Activated T-helper 1 cell treated with anti-CD3 and anti-CD28 coated beads, Interleukin-12 subunit alpha, Interleukin-12 subunit beta, Interleukin-2, Interleukin-4 antibody, amounts not matched to agents 30 ng/mL and 10 ng/mL and 1 ng/mL, durations not matched to agents 14 hours and 24 hours and 36 hours (primary cell): ENCODE results near the gene LCTL. TPM values are rescaled to one million over a fixed set of nuclear protein-coding genes. Genes with fewer than 3 reads are reported as not detected.
"Not testable (repeated sequence)": the region's sequence is repeated elsewhere in the genome, so short reads cannot be mapped to it uniquely, and the experiment has no call there.

Experiments used
- DNase-seq: peaks from one replicate; pipeline ENCODE4 v3.0.0; 2021; ENCODE audit warnings: low spot score
- H3K27ac Mint-ChIP-seq: one replicate; pipeline ENCODE4 v1.8.0; 2021; ENCODE audit warnings: mild to moderate bottlenecking, mixed read lengths
- H3K27me3 Mint-ChIP-seq: one replicate; pipeline ENCODE4 v1.8.0; 2022; ENCODE audit warnings: mild to moderate bottlenecking, moderate library complexity, mixed read lengths; ENCODE audit not compliant: insufficient read depth
- H3K36me3 Mint-ChIP-seq: one replicate; pipeline ENCODE4 v1.8.0; 2021; ENCODE audit warnings: low read depth, mixed read lengths
- H3K4me1 Mint-ChIP-seq: one replicate; pipeline ENCODE4 v1.8.0; 2021; ENCODE audit warnings: low read depth, mixed read lengths
- H3K4me3 Mint-ChIP-seq: one replicate; pipeline ENCODE4 v1.8.0; 2021; ENCODE audit warnings: mild to moderate bottlenecking, moderate library complexity, mixed read lengths
- H3K9me3 Mint-ChIP-seq: one replicate; pipeline ENCODE4 v1.8.0; 2021; ENCODE audit warnings: mixed read lengths
- intact Hi-C: fragments of 100-400 bp; cut with micrococcal nuclease; formaldehyde crosslinking; loops from one replicate; pipeline ENCODE4 v1.15.1; 2024
- total RNA-seq: library from RNA; stranded (reverse); gene quantifications from 2 replicates; pipeline ENCODE4 v1.2.3, GENCODE V29; 2022

The LCTL gene
- total RNA-seq, 1 donor from 2014 or later: not detected

DNA sequence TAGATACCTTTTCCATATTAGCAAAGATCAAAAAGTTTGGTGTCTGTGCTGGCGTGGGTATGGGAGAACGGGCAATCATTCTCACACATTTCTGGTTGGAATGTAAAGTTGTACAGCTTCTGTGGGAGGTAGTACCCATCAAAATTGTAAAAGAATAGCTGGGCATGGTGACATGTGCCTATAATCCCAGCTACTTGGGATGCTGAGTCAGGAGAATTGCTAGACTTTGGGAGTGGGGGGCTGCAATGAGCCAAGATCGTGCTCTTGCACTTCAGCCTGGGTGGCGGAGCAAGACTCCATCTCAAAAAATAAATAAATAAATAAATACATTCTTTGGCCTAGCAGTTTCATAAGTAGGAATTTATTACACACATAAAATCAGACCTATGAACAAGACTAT is 22.9 kb downstream of the LCTL start:
- no peak overlapping the region for H3K4me3 Mint-ChIP-seq
- peaks cover 5% of the 10 kb centered on the region for H3K4me1 Mint-ChIP-seq
- intact Hi-C loops: no loop called here
- DNase-seq: no peak
- H3K27me3 Mint-ChIP-seq: no peaks in the 10 kb centered on the region
- no peak overlapping the region for H3K27ac Mint-ChIP-seq
- no peaks in the 10 kb centered on the region for H3K9me3 Mint-ChIP-seq
- H3K36me3 Mint-ChIP-seq: peaks cover 33% of the 10 kb centered on the region

DNA sequence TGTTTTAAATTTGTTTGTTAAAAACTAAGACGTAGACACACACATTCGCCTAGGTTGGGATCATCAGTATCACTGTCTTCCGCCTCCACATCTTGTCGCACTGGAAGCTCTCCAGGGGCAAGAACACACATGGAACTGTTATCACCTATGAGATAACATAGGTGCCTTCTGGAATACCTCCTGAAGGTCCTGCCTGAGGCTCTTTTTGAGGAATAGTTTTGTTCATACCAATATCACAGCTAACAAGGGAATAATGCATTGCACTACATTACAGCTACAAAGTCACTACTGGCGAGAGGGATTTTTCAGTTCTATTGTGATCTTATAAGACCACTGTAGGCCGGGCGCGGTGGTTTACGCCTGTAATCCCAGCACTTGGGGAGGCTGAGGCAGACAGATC is 30.7 kb downstream of the LCTL start:
- no peaks in the 10 kb centered on the region for H3K27me3 Mint-ChIP-seq
- intact Hi-C loops: no loop called here
- no peaks in the 10 kb centered on the region for H3K9me3 Mint-ChIP-seq
- no peaks in the 10 kb centered on the region for H3K4me1 Mint-ChIP-seq
- no peak overlapping the region for H3K4me3 Mint-ChIP-seq
- DNase-seq: no peak
- H3K36me3 Mint-ChIP-seq: peaks cover 25% of the 10 kb centered on the region
- H3K27ac Mint-ChIP-seq: no peak overlapping the region

DNA sequence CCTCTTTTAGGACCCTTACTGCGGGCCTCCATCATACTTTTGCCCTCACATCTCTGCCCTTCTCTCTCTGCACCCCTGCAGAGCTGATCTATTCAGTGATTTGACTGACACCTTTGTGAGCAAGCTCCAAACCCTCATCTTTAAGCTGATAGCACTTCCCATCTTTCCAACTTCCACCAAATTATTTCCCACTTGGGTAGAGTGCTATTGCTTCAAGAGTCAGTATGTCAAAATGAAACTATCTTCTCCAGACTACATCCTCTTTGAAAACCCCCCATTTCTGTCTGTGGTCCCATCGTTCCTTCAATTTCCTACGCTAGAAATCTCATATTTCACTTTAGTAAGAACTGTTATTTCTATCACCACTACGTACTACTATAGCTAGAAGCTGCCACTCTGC is 41.0 kb downstream of the LCTL start:
- Mint-ChIP-seq H3K4me3 (no peak overlapping the region), H3K27me3 (no peaks in the 10 kb centered on the region), H3K4me1 (peaks cover 10% of the 10 kb centered on the region), H3K27ac (no peak overlapping the region), H3K9me3 (no peaks in the 10 kb centered on the region), H3K36me3 (peaks cover 31% of the 10 kb centered on the region)
- no peak for DNase-seq
- intact Hi-C loops: no loop called here

DNA sequence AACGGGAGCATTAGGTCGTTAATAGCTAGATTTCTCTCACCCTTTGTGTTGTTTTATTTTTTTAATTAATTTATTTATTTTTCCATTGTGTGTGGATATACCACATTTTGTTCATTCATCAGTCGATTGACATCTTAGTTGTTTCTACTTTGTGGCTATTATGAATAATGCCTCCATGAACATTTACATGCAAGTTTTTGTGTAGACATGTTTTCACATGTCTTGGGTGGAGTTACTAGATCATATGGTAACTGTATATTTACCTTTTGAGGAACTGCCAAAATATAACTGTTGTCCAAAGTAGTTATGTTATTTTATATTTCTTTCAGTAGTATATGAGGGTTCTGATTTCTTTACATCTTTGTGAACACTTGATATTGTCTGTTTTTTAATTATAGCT is 41.9 kb downstream of the LCTL start:
- peaks cover 10% of the 10 kb centered on the region for H3K4me1 Mint-ChIP-seq
- no peaks in the 10 kb centered on the region for H3K27me3 Mint-ChIP-seq
- no peak for DNase-seq
- peaks cover 28% of the 10 kb centered on the region for H3K36me3 Mint-ChIP-seq
- no peaks in the 10 kb centered on the region for H3K9me3 Mint-ChIP-seq
- no peak overlapping the region for H3K4me3 Mint-ChIP-seq
- H3K27ac Mint-ChIP-seq: no peak overlapping the region
- intact Hi-C loops: no loop called here

DNA sequence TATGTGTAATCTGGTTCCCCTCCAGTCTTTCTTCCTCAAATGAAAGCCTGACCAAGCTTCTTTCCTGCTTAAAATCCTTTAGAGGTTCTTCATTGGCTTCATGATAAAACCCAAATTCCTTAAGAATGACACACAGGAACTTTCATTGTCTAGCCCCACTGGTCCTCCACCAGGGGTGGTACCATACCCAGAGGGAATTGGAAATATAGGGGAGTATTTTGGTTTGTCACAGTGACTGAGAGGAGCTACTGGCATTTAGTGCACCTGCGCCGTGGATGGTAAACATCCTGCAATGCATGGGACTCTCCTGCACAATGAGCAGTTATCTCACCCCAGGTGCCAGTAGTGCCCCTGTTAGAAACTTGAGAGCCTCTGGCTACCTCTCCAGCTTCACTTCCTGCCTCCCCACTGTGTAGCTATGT is 49.9 kb downstream of the LCTL start:
- intact Hi-C loops: no loop called here
- DNase-seq: no peak
- Mint-ChIP-seq H3K36me3 (peaks cover 24% of the 10 kb centered on the region), H3K27me3 (no peaks in the 10 kb centered on the region), H3K4me1 (peaks cover 6% of the 10 kb centered on the region), H3K27ac (peak overlapping the region; percentile 42), H3K9me3 (no peaks in the 10 kb centered on the region), H3K4me3 (no peak overlapping the region)

DNA sequence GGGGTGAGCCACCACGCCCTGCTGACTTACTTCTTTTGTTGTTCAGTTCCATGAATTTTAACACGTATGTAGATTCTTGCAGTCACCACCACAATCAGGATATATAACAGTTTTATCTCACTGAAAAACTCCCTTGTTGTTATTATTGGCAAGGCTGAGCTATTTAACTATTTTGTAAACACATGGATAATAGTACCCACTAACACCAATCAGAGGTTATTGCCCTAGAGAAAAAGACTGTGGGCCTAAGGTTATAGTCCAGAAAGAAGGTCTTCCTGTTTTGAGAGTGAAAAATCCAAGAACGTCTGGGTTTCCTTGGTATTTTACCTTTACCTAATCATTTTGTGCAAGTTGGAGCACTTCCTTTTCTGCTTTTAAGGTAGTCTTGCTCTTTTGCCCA is 51.2 kb downstream of the LCTL start:
- Mint-ChIP-seq H3K9me3 (no peaks in the 10 kb centered on the region), H3K36me3 (peaks cover 24% of the 10 kb centered on the region), H3K27ac (no peak overlapping the region), H3K27me3 (no peaks in the 10 kb centered on the region), H3K4me3 (no peak overlapping the region), H3K4me1 (peaks cover 6% of the 10 kb centered on the region)
- no peak for DNase-seq
- intact Hi-C loops: no loop called here

DNA sequence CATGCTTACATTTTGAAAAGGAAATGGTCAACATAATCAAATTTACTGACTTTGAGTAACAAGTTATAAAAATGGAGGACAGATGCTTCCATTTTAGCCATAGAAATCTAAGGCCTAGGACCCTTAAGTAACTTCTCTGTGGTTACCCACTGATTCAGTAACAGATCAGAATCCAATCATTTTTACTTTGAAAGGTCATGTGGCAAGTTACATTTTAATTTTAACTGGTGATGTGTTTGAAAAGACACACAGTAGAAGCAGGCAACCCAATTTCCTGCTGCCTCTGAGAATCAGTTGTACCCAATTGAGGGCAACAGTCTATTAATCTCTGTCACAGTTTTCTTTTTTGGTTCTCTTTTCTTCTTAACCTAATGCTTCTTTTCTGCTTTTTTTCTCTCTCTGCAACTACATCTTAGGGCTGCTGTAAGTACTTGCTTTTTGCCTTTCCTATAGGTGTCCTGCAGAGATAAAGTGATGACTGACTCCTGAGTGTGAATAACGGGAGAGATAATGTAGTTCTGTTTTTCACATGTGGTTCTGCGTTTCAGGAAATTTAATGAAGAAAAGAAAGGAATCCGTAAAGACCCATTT is 57.4 kb downstream of the LCTL start:
- H3K27me3 Mint-ChIP-seq: no peaks in the 10 kb centered on the region
- no peak overlapping the region for H3K4me3 Mint-ChIP-seq
- intact Hi-C loops: loop anchor here (10.0 kb wide), 2 partner anchors 746 to 1204 kb away; partner anchors contain the start of genes AAGAB, IQCH and RNU5B-1
- no peaks in the 10 kb centered on the region for H3K9me3 Mint-ChIP-seq
- no peak overlapping the region for H3K27ac Mint-ChIP-seq
- no peak for DNase-seq
- peaks cover 33% of the 10 kb centered on the region for H3K4me1 Mint-ChIP-seq
- peaks cover 22% of the 10 kb centered on the region for H3K36me3 Mint-ChIP-seq

DNA sequence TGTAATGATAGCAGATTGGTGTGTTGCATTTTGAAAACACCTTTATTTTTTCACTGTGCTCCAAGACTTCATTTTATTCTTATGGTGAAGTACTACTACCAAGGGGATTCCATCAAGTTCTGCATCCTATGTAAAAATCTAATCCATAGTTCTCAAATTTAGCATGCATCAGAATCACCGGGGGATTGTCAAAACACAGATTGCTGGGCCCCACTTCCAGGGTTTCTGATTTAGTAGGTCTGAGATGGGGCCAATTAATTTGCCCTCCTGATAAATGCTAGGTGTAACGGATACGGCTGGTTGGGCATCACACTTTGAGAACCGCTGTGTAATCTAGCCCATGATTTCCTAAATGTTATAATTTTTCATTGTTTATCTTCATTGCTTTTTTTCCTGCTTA is 60.0 kb downstream of the LCTL start:
- peaks cover 47% of the 10 kb centered on the region for H3K4me1 Mint-ChIP-seq
- intact Hi-C loops: loop anchor here (1.0 to 10.0 kb wide), 6 partner anchors 9 to 1201 kb away; partner anchors contain the start of genes AAGAB, IQCH, MAP2K1 and RNU5B-1
- H3K27me3 Mint-ChIP-seq: no peaks in the 10 kb centered on the region
- H3K36me3 Mint-ChIP-seq: peaks cover 44% of the 10 kb centered on the region
- no peaks in the 10 kb centered on the region for H3K9me3 Mint-ChIP-seq
- H3K4me3 Mint-ChIP-seq: peak overlapping the region; percentile 99
- H3K27ac Mint-ChIP-seq: peak overlapping the region; percentile 99
- DNase-seq: no peak

DNA sequence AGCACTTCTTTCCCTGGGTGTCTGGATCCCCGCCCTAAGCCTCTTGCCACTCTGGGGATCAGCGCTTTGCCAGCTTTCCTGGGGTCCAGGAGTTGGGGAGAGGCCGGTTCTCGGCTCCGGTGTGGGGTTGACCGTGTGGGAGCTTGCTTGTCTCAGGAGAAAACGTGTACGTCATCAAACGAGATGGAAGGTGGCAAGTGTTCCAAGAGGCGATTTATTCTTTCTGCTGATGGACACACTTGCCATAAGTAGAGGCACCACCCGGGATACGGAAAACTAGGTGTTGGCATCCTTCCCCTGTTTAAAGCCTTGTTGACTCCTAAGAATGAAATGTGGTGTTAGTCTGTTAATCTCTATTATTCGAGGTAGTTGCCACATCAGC is 60.4 kb downstream of the LCTL start:
- peak overlapping the region; percentile 99 for H3K27ac Mint-ChIP-seq
- intact Hi-C loops: loop anchor here (1.0 to 10.0 kb wide), 6 partner anchors 8 to 1201 kb away; partner anchors contain the start of genes AAGAB, IQCH, MAP2K1 and RNU5B-1

DNA sequence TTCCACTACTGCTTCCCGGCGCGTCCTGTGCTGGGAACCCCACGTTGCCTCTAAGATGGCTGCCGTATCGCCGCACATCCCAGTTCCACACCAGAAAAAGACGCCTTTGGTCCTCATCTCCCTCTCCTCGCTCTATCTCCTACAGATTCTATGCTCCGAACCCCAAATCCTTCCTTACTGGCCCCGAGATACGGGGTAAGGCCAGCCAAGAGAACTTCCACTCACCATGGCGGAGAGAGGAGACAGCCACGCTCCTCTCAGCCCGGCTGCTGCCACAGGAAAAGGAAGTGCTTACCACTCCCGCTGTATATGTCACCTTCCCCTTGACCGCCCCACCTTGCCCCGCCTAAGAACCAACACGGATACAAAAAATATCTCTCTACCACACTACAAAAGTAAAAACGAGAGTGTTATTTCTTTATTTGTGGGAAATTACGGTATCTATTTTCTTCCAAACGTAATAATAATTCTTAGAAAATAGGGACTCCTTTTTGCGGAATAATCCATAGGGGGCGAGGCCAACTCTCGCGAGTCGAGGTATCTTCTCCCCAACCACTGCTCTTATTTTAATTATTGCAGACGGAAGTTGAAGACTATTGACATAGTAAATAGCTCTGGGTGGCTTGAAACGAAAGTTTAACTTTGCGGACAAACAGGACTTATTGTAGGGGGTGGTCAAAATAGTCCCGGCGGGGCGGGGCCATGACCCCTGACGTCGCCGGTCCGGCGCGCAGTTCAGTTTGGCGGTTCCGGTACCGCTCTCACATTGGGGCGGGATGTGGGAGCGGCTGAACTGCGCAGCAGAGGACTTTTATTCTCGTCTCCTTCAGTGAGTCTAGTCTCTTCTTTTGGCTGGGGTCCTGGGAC is 61.0 kb downstream of the LCTL start, which contains the start of the genes RPL4 and ZWILCH:
RPL4 (minus strand) TSS at position 293 of the 867 bp plus-strand sequence; CDS start at position 228, 65 bp downstream.
ZWILCH (plus strand) TSS at position 764 of the 867 bp plus-strand sequence; CDS start at position 777, 13 bp downstream.
- peak within 1 kb of the TSS; percentile 99 for H3K4me3 Mint-ChIP-seq
- intact Hi-C loops: loop anchor here (1.0 to 10.0 kb wide), 8 partner anchors 7 to 1200 kb away; partner anchors contain the start of genes AAGAB, INTS14, IQCH and MAP2K1
- H3K27me3 Mint-ChIP-seq: no peaks in the 10 kb centered on the region
- peak within 1 kb of the TSS; percentile 99 for H3K27ac Mint-ChIP-seq
- peak; percentile 77 for DNase-seq
- no peaks in the 10 kb centered on the region for H3K9me3 Mint-ChIP-seq
- H3K4me1 Mint-ChIP-seq: peaks cover 55% of the 10 kb centered on the region
- H3K36me3 Mint-ChIP-seq: peaks cover 55% of the 10 kb centered on the region

More for the DNA sequence above, 60.4 kb downstream of the LCTL start:
- peaks cover 48% of the 10 kb centered on the region for H3K36me3 Mint-ChIP-seq
- peaks cover 49% of the 10 kb centered on the region for H3K4me1 Mint-ChIP-seq
- H3K27me3 Mint-ChIP-seq: no peaks in the 10 kb centered on the region
- H3K4me3 Mint-ChIP-seq: peak overlapping the region; percentile 99
- no peak for DNase-seq
- no peaks in the 10 kb centered on the region for H3K9me3 Mint-ChIP-seq

DNA sequence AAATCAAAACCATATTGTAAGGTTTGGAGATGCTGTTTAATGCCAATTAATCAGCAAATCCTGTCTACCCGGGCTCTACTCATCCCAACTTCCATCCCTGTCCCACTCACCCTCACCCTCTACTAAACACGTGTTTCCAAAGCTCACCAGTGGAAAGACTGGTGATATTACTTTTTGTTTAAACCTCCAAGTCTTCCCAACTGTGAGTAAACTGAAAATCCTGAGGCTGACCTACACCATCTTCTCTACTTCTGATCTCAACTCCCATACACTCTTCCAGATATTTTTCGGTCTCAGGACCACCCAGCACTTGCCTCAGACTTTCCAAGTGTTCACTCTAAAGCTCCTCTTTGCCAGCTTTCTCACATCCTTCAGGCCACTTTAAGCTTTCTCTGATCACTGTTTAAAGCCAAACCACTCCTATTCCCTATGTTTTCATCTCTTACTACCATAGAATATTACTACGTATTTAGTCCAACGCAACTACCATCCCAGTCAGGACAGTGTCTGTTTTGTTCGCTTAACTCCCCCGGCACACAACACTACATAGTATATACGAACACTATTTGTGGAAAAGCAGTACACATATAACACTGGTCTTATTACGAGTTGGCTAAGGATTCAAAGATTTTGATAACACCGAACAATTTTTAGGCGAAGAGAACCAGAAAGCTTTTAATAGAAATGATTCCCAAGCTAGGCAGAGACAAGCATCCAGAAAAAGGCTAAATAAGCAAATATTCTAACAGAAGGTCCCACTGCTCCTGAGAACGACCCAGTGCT is 61.8 kb downstream of the LCTL start:
- Mint-ChIP-seq H3K27me3 (no peaks in the 10 kb centered on the region), H3K36me3 (peaks cover 60% of the 10 kb centered on the region), H3K4me3 (peak overlapping the region; percentile 99), H3K4me1 (peaks cover 62% of the 10 kb centered on the region), H3K27ac (peak overlapping the region; percentile 99), H3K9me3 (no peaks in the 10 kb centered on the region)
- intact Hi-C loops: loop anchor here (1.0 to 10.0 kb wide), 5 partner anchors 63 to 1199 kb away; partner anchors contain the start of genes AAGAB, INTS14, IQCH and RNU5B-1
- DNase-seq: no peak

DNA sequence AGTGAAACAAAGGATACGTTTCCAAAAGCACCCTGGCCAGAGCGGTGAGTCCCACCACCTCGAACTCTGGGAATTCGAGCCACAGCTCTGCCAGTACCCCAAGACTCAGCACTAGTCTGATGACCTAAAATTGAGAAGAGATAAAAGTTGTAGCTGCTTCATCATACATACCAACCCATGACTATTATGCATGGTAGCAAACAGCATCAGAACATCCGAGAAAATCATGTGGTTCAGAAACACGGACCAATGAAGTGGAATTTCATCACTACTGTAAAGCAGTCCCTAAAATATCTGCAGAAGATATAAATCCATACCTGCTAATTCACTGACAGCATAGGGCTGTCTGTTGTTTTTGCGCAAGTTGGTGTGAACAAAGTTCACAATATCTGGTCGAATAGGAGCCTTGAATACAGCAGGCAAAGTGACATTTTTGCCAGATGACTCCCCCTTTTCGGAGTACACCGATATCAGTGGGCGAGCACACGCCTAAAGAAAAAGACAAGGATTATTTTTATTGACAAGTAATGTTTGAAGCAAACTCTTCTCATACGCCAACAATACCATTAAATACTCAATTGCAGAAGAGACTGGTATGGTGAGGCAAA is 62.7 kb downstream of the LCTL start:
- peaks cover 65% of the 10 kb centered on the region for H3K36me3 Mint-ChIP-seq
- not testable (repeated sequence) for H3K27me3 Mint-ChIP-seq, DNase-seq, H3K9me3 Mint-ChIP-seq
- peaks cover 59% of the 10 kb centered on the region for H3K4me1 Mint-ChIP-seq
- peak overlapping the region; percentile 99 for H3K4me3 Mint-ChIP-seq
- intact Hi-C loops: loop anchor here (10.0 kb wide), 2 partner anchors 752 to 1198 kb away; partner anchors contain the start of genes AAGAB, IQCH and RNU5B-1
- H3K27ac Mint-ChIP-seq: peak overlapping the region; percentile 99
